HepG2 (cell line): ENCODE measurements around the gene ZNF777. TPM values are rescaled to one million over a fixed set of nuclear protein-coding genes. Genes with fewer than 3 reads are reported as not detected.

Source experiments
- ATAC-seq: fragments of 200-7000 bp; cut with Tn5 transposase; 3 replicates; pipeline ENCODE4 v1.9.1; 2020; ENCODE audit warnings: mild to moderate bottlenecking, moderate library complexity
- BruUV-seq: library from RNA; stranded (reverse); fragments of 400-500 nt; replicated peaks from 2 replicates; lab custom pipeline; 2021; lab: Mats Ljungman, UMichigan
- CTCF ChIA-PET: fragments of 300-600 bp; formaldehyde crosslinking; extraction: SDS; loops from one replicate; lab custom pipeline; 2021; ENCODE audit warnings: low total read pairs, inconsistent platforms, low intra/inter-chr PET ratio; lab: Yijun Ruan, JAX
- POLR2A ChIA-PET: fragments of 350-600 bp; sonication (Branson Sonifier 250); formaldehyde crosslinking; loops from one replicate; lab custom pipeline; 2020; ENCODE audit warnings: antibody characterized with exemption, inconsistent platforms; lab: Yijun Ruan, JAX
- DNase-seq: peaks from one replicate; pipeline ENCODE4 v3.0.0-alpha.2; 2015; ENCODE audit warnings: low spot score
- FAIRE-seq: peaks from 3 replicates; lab custom pipeline; 2011; peaks lifted over from hg19 to GRCh38; lab: Jason Lieb, UNC
- H2AFZ ChIP-seq: one replicate; pipeline ENCODE4 v1.6.1; 2011; ENCODE audit warnings: low read length, inconsistent platforms
- H3K27ac ChIP-seq: fragments of 300-600 bp; 3 replicates; pipeline ENCODE4 v1.8.0; 2011; ENCODE audit warnings: mixed run types, mild to moderate bottlenecking, mixed read lengths, low read length, inconsistent platforms; ENCODE audit not compliant: insufficient read depth; ENCODE audit errors: extremely low read length
- H3K27me3 ChIP-seq, 2 experiments: fragments of 200-600 bp in 1 of 2; 2 replicates in 1 of 2; 3 replicates in 1 of 2; pipeline versions ENCODE4 v1.6.0 to v1.8.0; 2011; ENCODE audit warnings: low read length in 2 of 2, mild to moderate bottlenecking in 2 of 2, moderate library complexity in 2 of 2, inconsistent platforms in 1 of 2; ENCODE audit not compliant: insufficient read depth in 2 of 2, control insufficient read depth in 1 of 2
- H3K36me3 ChIP-seq, 2 experiments: fragments of 200-600 bp in 1 of 2; replicated peaks in 1 of 2; 2 replicates in 1 of 2; 3 replicates in 1 of 2; pipeline versions ENCODE4 v1.5.1 to v1.8.0; 2011; ENCODE audit warnings: low read length in 2 of 2, inconsistent platforms in 1 of 2; ENCODE audit not compliant: insufficient read depth in 2 of 2, control insufficient read depth in 1 of 2
- H3K4me1 ChIP-seq: 2 replicates; pipeline ENCODE4 v1.5.1; 2012; ENCODE audit warnings: low read length, inconsistent platforms; ENCODE audit not compliant: insufficient read depth
- H3K4me2 ChIP-seq: 2 replicates; pipeline ENCODE4 v1.6.0; 2011; ENCODE audit warnings: low read depth, low read length, inconsistent platforms
- H3K4me3 ChIP-seq, 3 experiments: fragments of 200-600 bp in 1 of 3; sonication (generic), shearing (Covaris generic) in 1 of 3; replicated peaks in 1 of 3; 2 replicates each; pipeline ENCODE4 v1.5.1; 2011 to 2016; ENCODE audit warnings: low read length in 3 of 3, inconsistent platforms in 2 of 3, low read depth in 2 of 3, mild to moderate bottlenecking in 2 of 3, control low read depth in 1 of 3, mixed read lengths in 1 of 3; ENCODE audit not compliant: insufficient read depth in 1 of 3
- H3K79me2 ChIP-seq: one replicate; pipeline ENCODE4 v1.6.1; 2011; ENCODE audit warnings: low read length, inconsistent platforms; ENCODE audit not compliant: insufficient read depth
- H3K9ac ChIP-seq: 2 replicates; pipeline ENCODE4 v1.6.0; 2011; ENCODE audit warnings: mild to moderate bottlenecking, low read depth, low read length, inconsistent platforms; ENCODE audit not compliant: insufficient read depth
- H3K9me3 ChIP-seq: 2 replicates; pipeline ENCODE4 v1.5.1; 2012; ENCODE audit warnings: mild to moderate bottlenecking, low read length
- H4K20me1 ChIP-seq: 2 replicates; pipeline ENCODE4 v1.6.0; 2011; ENCODE audit warnings: inconsistent platforms, mild to moderate bottlenecking, low read length, moderate library complexity; ENCODE audit not compliant: insufficient read depth
- ADNP ChIP-seq: sonication (generic); formaldehyde crosslinking; IDR thresholded peaks from 2 replicates; pipeline ENCODE4 v1.4.0; 2020; ENCODE audit warnings: missing genetic modification reagents
- ZNF878 ChIP-seq: sonication (generic); formaldehyde crosslinking; IDR thresholded peaks from 2 replicates; pipeline ENCODE4 v1.8.1; 2023; ENCODE audit warnings: mild to moderate bottlenecking, missing genetic modification reagents, moderate library complexity
- WGBS: methylation state at CpG from one replicate; pipeline ENCODE4 v1.1.6; 2017; ENCODE audit warnings: low lambda C conversion rate; 5-methylcytosine and 5-hydroxymethylcytosine counted together
- in situ Hi-C: cut with HindIII; loops from 2 replicates; pipeline ENCODE4 v1.10.0; 2017; ENCODE audit warnings: low pct_unique_long_range_greater_than_20kb; ENCODE audit not compliant: extremely low pct_ligation_motif_present
- intact Hi-C: fragments of 100-400 bp; cut with micrococcal nuclease; formaldehyde crosslinking; loops from one replicate; pipeline ENCODE4 v1.10.0; 2022; ENCODE audit not compliant: unreplicated experiment
- polyA plus RNA-seq, 8 experiments: library from polyadenylated mRNA; depleted of rRNA in 3 of 8; stranded (reverse) in 7 of 8; unstranded in 1 of 8; fragments of >200 nt; fragmentation: Illumina TruSeq in 4 of 8; extraction: Trizol in 4 of 8; gene quantifications; 2 replicates each; pipeline versions ENCODE4 v1.2.1 to v1.2.3, GENCODE V29; 2011 to 2016; ENCODE audit warnings: low read depth in 4 of 8, missing spikeins in 1 of 8, mixed read lengths in 1 of 8; ENCODE audit not compliant: insufficient read depth in 1 of 8
- total RNA-seq, 5 experiments: library from RNA; depleted of rRNA; stranded (reverse); fragments of >200 nt; fragmentation: Illumina TruSeq; extraction: Trizol; gene quantifications; 2 replicates each; pipeline ENCODE4 v1.2.3, GENCODE V29; 2016; ENCODE audit warnings: low read depth in 1 of 5
- TF ChIP-seq, protein P1 (sequence below): IDR thresholded peaks from 2 replicates; pipeline ENCODE4 v1.6.1; 2016; ENCODE audit warnings: low read depth, missing genetic modification reagents, missing compliant biosample characterization
- TF ChIP-seq, protein P2 (sequence below): sonication (generic); formaldehyde crosslinking; IDR thresholded peaks from 2 replicates; pipeline ENCODE4 v1.4.0; 2020; ENCODE audit warnings: mild to moderate bottlenecking, missing genetic modification reagents

ZNF777 gene
- total and polyA plus RNA-seq, 2 of the 13 experiments (the other 11 are each of a cell fraction or from before 2014, with no cell fraction given), result 3.8 to 6.0 TPM

DNA sequence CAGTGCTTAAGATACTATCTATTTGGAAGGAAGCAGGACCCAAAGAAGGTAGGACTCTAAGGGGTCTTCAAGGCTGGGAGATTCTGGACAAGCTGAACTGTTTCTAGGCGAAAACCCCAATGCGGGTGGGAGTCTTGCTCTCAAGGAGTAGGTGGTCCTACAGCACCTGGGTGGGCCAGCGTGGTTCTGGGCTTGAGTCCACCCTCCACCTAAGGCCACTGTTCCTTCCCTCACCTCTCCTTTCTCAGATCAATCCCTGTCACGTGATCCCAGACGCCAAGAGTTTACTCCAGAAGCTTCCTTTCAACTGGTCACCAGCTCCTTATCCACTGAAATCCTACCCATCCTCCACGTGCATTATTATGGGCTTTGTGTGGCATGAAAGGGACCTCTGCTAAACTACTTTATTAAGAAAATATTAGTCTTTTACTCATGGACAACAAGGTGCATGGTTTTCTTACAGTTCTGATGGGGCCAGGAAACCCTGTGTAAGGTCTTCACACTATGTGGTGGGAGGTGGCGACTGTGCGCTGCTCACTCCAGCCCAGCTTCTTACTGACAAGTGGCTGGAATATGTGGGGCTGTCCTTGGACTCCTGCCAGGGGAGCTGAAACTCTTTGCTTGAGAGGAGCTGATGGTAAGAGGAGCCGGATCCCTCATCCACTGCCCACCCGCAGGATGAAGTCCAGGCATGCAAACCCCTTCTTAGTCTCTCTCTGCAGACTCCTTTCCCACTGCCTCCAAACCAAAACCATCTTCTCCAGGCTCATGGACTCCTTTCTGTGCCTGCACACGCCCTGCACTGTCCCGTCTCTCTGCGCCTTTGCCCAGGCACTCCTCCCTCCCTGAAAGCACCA, 35.2 kb upstream of the ZNF777 start:
- TF ChIP-seq ZNF878 (CRISPR knock-in tag) (no peak), ADNP (CRISPR knock-in tag) (no peak)
- TF ChIP-seq, protein P1, sequence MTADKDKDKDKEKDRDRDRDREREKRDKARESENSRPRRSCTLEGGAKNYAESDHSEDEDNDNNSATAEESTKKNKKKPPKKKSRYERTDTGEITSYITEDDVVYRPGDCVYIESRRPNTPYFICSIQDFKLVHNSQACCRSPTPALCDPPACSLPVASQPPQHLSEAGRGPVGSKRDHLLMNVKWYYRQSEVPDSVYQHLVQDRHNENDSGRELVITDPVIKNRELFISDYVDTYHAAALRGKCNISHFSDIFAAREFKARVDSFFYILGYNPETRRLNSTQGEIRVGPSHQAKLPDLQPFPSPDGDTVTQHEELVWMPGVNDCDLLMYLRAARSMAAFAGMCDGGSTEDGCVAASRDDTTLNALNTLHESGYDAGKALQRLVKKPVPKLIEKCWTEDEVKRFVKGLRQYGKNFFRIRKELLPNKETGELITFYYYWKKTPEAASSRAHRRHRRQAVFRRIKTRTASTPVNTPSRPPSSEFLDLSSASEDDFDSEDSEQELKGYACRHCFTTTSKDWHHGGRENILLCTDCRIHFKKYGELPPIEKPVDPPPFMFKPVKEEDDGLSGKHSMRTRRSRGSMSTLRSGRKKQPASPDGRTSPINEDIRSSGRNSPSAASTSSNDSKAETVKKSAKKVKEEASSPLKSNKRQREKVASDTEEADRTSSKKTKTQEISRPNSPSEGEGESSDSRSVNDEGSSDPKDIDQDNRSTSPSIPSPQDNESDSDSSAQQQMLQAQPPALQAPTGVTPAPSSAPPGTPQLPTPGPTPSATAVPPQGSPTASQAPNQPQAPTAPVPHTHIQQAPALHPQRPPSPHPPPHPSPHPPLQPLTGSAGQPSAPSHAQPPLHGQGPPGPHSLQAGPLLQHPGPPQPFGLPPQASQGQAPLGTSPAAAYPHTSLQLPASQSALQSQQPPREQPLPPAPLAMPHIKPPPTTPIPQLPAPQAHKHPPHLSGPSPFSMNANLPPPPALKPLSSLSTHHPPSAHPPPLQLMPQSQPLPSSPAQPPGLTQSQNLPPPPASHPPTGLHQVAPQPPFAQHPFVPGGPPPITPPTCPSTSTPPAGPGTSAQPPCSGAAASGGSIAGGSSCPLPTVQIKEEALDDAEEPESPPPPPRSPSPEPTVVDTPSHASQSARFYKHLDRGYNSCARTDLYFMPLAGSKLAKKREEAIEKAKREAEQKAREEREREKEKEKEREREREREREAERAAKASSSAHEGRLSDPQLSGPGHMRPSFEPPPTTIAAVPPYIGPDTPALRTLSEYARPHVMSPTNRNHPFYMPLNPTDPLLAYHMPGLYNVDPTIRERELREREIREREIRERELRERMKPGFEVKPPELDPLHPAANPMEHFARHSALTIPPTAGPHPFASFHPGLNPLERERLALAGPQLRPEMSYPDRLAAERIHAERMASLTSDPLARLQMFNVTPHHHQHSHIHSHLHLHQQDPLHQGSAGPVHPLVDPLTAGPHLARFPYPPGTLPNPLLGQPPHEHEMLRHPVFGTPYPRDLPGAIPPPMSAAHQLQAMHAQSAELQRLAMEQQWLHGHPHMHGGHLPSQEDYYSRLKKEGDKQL (CRISPR knock-in tag), result no peak
- TF ChIP-seq, protein P2, sequence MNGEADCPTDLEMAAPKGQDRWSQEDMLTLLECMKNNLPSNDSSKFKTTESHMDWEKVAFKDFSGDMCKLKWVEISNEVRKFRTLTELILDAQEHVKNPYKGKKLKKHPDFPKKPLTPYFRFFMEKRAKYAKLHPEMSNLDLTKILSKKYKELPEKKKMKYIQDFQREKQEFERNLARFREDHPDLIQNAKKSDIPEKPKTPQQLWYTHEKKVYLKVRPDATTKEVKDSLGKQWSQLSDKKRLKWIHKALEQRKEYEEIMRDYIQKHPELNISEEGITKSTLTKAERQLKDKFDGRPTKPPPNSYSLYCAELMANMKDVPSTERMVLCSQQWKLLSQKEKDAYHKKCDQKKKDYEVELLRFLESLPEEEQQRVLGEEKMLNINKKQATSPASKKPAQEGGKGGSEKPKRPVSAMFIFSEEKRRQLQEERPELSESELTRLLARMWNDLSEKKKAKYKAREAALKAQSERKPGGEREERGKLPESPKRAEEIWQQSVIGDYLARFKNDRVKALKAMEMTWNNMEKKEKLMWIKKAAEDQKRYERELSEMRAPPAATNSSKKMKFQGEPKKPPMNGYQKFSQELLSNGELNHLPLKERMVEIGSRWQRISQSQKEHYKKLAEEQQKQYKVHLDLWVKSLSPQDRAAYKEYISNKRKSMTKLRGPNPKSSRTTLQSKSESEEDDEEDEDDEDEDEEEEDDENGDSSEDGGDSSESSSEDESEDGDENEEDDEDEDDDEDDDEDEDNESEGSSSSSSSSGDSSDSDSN (CRISPR knock-in tag), result peak; percentile 55; the same call in 1 of the 2 replicates
- BruUV-seq, result TSS peak; percentile 46
- peak overlapping the region; percentile 83 for H3K4me2 ChIP-seq
- FAIRE-seq (no peak), DNase-seq (peak; percentile 54), ATAC-seq (peak; percentile 57)
- H3K36me3 ChIP-seq, result peaks cover 9 to 28% of the 10 kb centered on the region in 2 experiments; a peak in 4 of 5 replicates
- ChIA-PET CTCF (no interaction called here), POLR2A (interaction anchor here (2.0 kb wide), 1 partner anchor 35 kb away, joined by 9 read pairs; the partner anchor contains the start of gene ZNF777)
- peaks cover 0 to 29% of the 10 kb centered on the region in 2 experiments; a peak in 4 of 5 replicates for H3K27me3 ChIP-seq
- peak overlapping the region; percentile 28; the same call in 1 of the 2 replicates for H3K9ac ChIP-seq
- H3K9me3 ChIP-seq, result no peaks in the 10 kb centered on the region
- peak overlapping the region; percentile 68 to 85 (median 77); a peak in 5 of 6 replicates for H3K4me3 ChIP-seq
- peak overlapping the region; percentile 32 for H3K27ac ChIP-seq
- intact Hi-C loops, result no loop called here
- no peaks in the 10 kb centered on the region for H4K20me1 ChIP-seq
- H2AFZ ChIP-seq, result no peak overlapping the region
- in situ Hi-C loops, result no loop called here
- WGBS, result 39% methylated on average over 11 of the region's 13 CpGs
- H3K4me1 ChIP-seq, result peaks cover 18% of the 10 kb centered on the region
- peaks cover 15% of the 10 kb centered on the region for H3K79me2 ChIP-seq
